SK-N-MC (cell line): Measurements from ENCODE around the gene ACADL.

Experiments
- DNase-seq: peaks from one replicate; pipeline ENCODE4 v3.0.0-alpha.2; 2011; ENCODE audit warnings: low read depth, low spot score
- H3K27ac ChIP-seq: fragments of 200-600 bp; sonication (generic); 2 replicates; pipeline ENCODE4 v1.5.1; 2016; ENCODE audit warnings: mixed run types
- H3K36me3 ChIP-seq: fragments of 200-600 bp; sonication (generic); 2 replicates; pipeline ENCODE4 v1.6.1; 2017; ENCODE audit warnings: antibody characterized with exemption, low read length, mixed read lengths; ENCODE audit not compliant: insufficient read depth
- H3K4me3 ChIP-seq: fragments of 200-600 bp; sonication (generic); 2 replicates; pipeline ENCODE4 v1.5.1; 2016
- H3K9ac ChIP-seq: fragments of 200-600 bp; sonication (generic); 2 replicates; pipeline ENCODE4 v1.8.0; 2017; ENCODE audit warnings: mixed run types, mixed read lengths; ENCODE audit not compliant: insufficient read length
- H3K9me3 ChIP-seq: fragments of 200-600 bp; sonication (generic); 2 replicates; pipeline ENCODE4 v1.6.1; 2017; ENCODE audit warnings: low read depth, mild to moderate bottlenecking, antibody characterized with exemption, low read length, moderate library complexity, mixed read lengths
- EZH2 ChIP-seq: fragments of 200-600 bp; sonication (generic); IDR thresholded peaks from one replicate; pipeline ENCODE4 v1.6.1; 2017; ENCODE audit warnings: antibody characterized with exemption
- FOXP2 ChIP-seq: optimal IDR thresholded peaks from 2 replicates; pipeline ENCODE3; 2011; ENCODE audit warnings: mild to moderate bottlenecking, moderate library complexity; ENCODE audit not compliant: insufficient read depth; ENCODE audit errors: extremely low read length, control extremely low read depth
- POLR2AphosphoS5 ChIP-seq: IDR thresholded peaks from 2 replicates; pipeline ENCODE4 v1.6.1; 2012; ENCODE audit warnings: mild to moderate bottlenecking, low read depth, low read length, borderline replicate concordance

Gene ACADL

GRCh38 chr2:210215120-210215519 is 10.1 kb downstream of the ACADL start:
- Histone ChIP-seq H3K36me3 (no peaks in the 10 kb centered on the region), H3K9me3 (no peaks in the 10 kb centered on the region), H3K4me3 (no peak overlapping the region), H3K27ac (no peak overlapping the region), H3K9ac (no peak overlapping the region)
- TF ChIP-seq EZH2 (no peak), POLR2AphosphoS5 (no peak), FOXP2 (no peak)
- DNase-seq, result no peak

GRCh38 chr2:210210185-210210584 is 15.1 kb downstream of the ACADL start:
- TF ChIP-seq FOXP2 (no peak), EZH2 (no peak), POLR2AphosphoS5 (no peak)
- H3K9me3 ChIP-seq, result no peaks in the 10 kb centered on the region
- H3K9ac ChIP-seq, result no peak overlapping the region
- DNase-seq, result no peak
- no peak overlapping the region for H3K27ac ChIP-seq
- no peaks in the 10 kb centered on the region for H3K36me3 ChIP-seq
- H3K4me3 ChIP-seq, result no peak overlapping the region

DNA sequence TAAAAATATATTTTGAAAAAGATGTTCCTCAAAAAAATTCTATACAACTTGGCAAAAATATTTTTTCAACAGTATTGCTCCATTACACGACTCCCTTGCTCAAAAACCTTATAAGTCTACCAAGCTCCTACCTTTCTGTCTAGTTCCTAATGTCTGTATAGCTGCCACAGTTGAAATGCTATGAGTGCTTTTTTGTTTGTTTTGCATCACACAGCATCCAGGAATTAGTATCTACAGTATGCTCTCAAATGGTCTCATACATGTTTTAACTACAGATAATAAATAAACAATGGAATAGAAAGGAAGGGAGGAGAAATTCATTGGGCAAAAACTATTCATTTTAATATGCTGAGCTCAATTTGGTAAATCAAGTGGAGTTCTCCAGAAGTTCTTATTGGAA is 17.3 kb downstream of the ACADL start:
- no peak overlapping the region for H3K9ac ChIP-seq
- H3K4me3 ChIP-seq, result no peak overlapping the region
- no peak for DNase-seq
- no peaks in the 10 kb centered on the region for H3K9me3 ChIP-seq
- no peaks in the 10 kb centered on the region for H3K36me3 ChIP-seq
- TF ChIP-seq POLR2AphosphoS5 (no peak), EZH2 (no peak), FOXP2 (no peak)
- H3K27ac ChIP-seq, result no peak overlapping the region

GRCh38 chr2:210203558-210203957 is 21.7 kb downstream of the ACADL start:
- TF ChIP-seq FOXP2 (no peak), EZH2 (no peak), POLR2AphosphoS5 (no peak)
- H3K36me3 ChIP-seq, result no peaks in the 10 kb centered on the region
- no peak overlapping the region for H3K9ac ChIP-seq
- no peak overlapping the region for H3K4me3 ChIP-seq
- no peak overlapping the region for H3K27ac ChIP-seq
- DNase-seq, result no peak
- no peaks in the 10 kb centered on the region for H3K9me3 ChIP-seq

DNA sequence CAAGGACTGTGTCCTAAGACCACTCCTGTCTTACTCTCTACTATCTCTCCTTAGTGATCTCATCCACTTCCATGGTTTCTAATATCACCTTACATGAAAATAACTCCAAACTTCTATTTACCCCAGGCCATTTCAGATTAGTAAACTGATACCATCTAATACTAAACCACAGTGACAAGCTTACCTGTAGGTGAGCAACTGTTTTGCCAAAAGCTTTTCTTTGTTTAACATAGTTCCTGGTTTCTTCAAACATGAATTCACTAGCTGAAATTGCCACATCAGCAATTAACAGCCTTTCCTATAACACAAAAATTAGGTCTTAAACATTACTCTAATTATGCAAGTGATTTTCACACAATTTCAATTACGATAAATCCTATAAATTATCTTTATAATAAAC is 22.1 kb downstream of the ACADL start:
- TF ChIP-seq POLR2AphosphoS5, result no peak
- no peak for TF ChIP-seq FOXP2
- no peak for TF ChIP-seq EZH2
- no peaks in the 10 kb centered on the region for H3K9me3 ChIP-seq
- no peak for DNase-seq
- no peak overlapping the region for H3K27ac ChIP-seq
- no peak overlapping the region for H3K4me3 ChIP-seq
- H3K36me3 ChIP-seq, result no peaks in the 10 kb centered on the region
- H3K9ac ChIP-seq, result no peak overlapping the region

GRCh38 chr2:210199854-210200253 is 25.4 kb downstream of the ACADL start:
- Histone ChIP-seq H3K4me3 (no peak overlapping the region), H3K36me3 (no peaks in the 10 kb centered on the region), H3K27ac (no peak overlapping the region), H3K9ac (no peak overlapping the region), H3K9me3 (no peaks in the 10 kb centered on the region)
- no peak for DNase-seq
- TF ChIP-seq EZH2 (no peak), FOXP2 (no peak), POLR2AphosphoS5 (no peak)

GRCh38 chr2:210199186-210199765 is 26.0 kb downstream of the ACADL start:
- DNase-seq, result peak; percentile 14
- Histone ChIP-seq H3K9me3 (no peaks in the 10 kb centered on the region), H3K4me3 (no peak overlapping the region), H3K36me3 (no peaks in the 10 kb centered on the region), H3K9ac (no peak overlapping the region), H3K27ac (no peak overlapping the region)
- TF ChIP-seq EZH2 (no peak), FOXP2 (no peak), POLR2AphosphoS5 (no peak)

DNA sequence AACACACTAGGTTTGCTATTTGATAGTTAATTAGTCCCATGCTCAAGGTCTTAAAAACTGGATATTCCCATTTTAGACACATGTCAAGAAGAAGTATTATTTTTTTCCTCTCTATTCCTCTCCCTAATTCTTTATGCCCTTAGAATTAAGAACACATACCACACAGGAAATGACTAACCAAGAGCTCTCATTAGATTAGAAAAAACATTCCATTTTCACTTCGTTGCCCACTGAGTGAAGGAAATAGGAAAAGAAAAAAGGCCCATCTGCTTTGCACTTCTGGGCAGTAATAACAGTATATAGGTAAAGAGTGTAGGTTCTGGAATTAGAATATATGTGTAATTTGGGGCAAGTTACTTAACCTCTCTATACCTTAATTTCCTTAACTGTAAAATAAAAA is 26.9 kb downstream of the ACADL start:
- Histone ChIP-seq H3K36me3 (no peaks in the 10 kb centered on the region), H3K27ac (no peak overlapping the region), H3K9me3 (no peaks in the 10 kb centered on the region), H3K9ac (no peak overlapping the region), H3K4me3 (no peak overlapping the region)
- TF ChIP-seq EZH2 (no peak), FOXP2 (no peak), POLR2AphosphoS5 (no peak)
- no peak for DNase-seq

DNA sequence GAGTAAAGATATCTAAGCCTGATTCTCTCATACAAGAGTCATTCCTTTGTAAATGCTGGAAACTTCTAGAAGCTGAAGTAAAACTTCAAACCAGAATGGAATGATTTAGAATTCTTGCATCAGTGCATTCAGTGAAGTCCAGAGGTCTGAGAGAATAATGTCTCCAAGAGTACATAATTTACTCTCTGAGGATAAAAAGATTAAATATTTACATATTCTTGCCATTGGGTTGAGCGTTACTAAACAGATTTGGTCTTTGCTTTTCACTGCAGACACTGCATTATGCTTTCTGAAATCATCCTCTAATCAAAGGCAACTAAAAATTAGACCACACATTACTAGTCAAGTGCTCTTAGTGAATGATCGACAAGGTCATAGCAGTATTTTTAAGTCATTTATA is 27.5 kb downstream of the ACADL start:
- no peaks in the 10 kb centered on the region for H3K36me3 ChIP-seq
- TF ChIP-seq POLR2AphosphoS5 (no peak), EZH2 (no peak), FOXP2 (no peak)
- H3K9me3 ChIP-seq, result no peaks in the 10 kb centered on the region
- H3K9ac ChIP-seq, result no peak overlapping the region
- H3K4me3 ChIP-seq, result no peak overlapping the region
- no peak overlapping the region for H3K27ac ChIP-seq
- DNase-seq, result no peak
